HG02840 (cell line): ENCODE measurements around the gene FOXN3.

Experiments used
- ATAC-seq: cut with Tn5 transposase; IDR thresholded peaks from one replicate; pipeline ENCODE4 v1.9.1; 2021; ENCODE audit warnings: mild to moderate bottlenecking, moderate library complexity, moderate number of reproducible peaks; ENCODE audit not compliant: unreplicated experiment, low FRiP score

The FOXN3 gene

GRCh38 chr14:89241934-89242651, 174.9 kb downstream of the FOXN3 start:
- ATAC-seq: no peak

DNA sequence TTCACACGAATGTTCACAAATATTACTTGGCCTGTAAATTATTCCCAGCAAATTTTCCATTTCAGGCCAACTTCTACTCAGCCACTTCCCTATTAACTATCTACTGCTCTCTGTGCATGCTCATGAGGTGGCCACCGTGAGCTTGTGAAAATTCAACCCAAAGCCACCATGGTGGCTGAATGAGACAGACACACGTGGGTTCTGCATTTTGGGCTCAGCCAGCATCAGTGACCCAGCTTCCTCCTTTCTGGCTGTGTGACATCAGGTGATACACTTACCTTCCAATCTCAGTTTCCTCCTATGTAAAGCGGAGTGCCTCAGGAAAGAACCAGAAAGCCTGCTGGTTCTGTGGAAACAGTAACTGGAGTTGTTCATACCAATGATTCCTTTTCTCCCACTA, 175.8 kb downstream of the FOXN3 start:
- no peak for ATAC-seq

- ATAC-seq: no peak
Measured at GRCh38 chr14:89240414-89240813, 176.6 kb downstream of the FOXN3 start.

GRCh38 chr14:89239023-89239422, 178.0 kb downstream of the FOXN3 start:
- ATAC-seq: no peak

DNA sequence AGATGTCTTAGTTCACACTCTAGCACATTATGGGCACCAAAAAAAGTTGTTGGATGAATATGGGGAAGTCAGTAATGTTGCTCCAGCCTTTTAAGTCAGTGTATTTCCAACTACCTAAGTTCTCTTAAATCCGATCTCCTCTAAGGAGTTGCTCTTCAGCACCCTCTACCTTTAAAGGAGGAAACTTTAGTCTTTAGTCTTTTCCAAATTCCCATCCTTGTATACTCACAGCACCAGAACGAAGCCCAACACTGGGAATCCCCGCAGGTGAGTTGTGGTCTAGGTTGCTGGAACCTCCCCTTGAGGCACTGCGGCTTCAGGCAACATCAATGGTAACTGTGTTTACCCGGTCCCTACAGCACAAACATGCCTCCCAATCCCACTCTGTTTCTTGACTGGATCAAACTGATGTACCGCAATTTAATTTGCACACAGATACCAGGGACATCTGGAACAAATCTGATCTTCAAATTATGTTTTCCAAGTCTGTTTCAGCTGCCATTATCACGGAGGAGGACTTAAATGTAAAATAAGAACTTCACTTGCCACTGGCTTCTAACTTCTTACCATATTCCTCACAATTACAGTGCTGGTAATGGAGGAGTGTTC, 179.0 kb downstream of the FOXN3 start:
- no peak for ATAC-seq

DNA sequence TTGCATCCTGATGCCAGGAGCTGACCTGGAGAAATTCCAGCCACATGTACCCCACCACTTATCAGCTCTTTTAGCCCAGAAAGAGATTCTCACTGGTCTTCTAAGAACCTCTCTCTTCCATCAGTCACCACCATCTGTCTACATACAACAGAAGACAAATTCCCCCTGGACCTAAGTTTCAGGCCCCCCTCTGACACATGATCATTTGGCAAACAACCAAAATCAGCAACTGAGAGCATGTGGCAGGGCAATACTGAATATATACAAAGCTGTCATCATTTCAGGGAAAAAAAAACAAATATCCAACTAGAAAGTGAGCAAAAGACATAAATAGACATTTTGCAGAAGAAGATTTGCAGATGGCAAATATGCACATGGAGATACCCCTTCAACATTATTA, 180.2 kb downstream of the FOXN3 start:
- no peak for ATAC-seq

DNA sequence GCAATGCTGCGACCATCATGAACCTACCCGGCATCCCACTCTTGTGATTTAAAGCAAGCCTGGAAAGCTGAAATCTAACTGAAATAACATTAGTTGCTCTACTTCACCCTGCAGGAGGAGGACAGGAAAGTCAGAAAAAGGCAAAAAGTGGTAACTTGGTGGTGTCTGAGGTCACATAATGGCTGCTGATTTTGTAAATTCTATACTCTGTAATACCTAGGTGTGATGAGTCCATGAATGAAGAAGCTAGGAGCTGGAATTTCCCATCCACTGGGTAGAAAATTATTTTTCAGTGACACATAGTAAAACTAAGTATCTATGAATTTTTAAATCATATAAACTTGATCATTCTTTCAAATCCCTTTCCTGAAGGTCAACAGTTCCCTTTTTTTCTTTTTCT, 183.8 kb downstream of the FOXN3 start:
- ATAC-seq: no peak

DNA sequence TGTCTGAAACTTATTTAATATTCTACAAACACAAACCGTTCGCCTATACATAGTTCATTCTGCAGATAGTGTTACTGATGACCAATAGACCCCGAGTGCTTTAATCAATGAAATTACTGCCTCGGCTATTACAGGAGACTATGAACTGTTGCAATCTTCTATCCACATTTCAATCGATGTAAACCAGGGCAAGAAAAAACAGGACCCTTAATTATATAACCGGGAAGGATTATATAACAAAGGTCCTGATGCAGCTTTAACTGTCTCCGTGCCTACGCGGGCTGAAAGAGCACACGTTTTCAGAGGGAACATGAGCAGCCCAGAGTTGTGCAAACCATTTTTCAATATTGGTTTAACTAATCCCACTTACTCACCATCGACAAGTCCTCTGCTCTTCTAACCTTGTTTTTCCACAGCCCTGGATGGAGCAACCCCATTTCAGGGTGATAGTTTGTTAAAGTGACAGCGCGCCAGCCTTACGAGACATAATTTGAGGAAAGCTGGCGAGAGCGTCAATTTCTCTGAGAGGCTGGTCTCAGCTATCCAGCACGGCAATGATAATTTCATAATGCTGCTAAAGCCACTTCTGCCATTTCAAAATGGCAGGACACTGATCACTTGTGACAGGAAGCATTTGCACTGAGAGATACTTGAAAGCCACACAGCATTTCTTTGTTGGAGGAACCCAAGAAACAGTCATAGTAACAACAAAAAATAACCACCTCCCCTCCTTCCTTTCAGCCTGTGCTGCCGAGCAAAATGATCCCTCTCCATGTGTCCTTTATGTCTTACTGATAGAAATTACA, 184.6 kb downstream of the FOXN3 start:
- ATAC-seq: no peak

DNA sequence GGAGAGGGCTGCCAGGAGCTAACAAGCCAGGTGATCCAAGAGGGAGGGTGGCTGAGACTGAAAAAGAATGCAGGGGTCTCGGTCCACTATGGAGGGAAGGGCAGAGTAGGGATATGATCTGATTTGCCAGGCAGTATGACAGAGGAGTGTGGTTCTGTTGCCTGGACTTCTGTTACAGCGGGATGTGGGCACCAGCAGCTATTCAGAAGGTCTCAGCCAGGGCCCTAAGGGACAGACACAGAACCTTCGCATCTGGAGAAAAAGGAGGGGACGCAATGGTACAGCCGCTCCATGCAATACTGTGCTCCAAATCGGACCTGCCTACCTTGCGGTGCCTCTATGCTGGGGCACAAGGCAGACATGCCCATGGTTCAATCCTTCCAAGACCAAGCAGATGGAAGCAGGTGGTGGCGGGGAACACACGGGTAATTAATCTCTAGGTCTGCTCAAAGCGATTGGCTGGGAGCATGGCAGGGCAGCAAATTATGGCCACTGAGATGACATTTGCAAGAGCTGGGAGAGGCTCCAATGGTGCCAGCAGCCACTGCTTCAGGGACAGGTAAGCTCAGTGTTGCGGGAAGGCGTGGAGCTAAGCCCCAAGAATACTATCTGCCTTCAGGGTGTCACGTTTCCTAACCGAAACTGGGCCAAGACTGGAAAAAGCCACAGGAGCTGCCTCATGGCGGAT, 185.5 kb downstream of the FOXN3 start:
- ATAC-seq: no peak

- no peak for ATAC-seq
Measured at GRCh38 chr14:89228921-89229639, 188.0 kb downstream of the FOXN3 start.

- no peak for ATAC-seq
Measured at GRCh38 chr14:89227496-89227836, 189.6 kb downstream of the FOXN3 start.

DNA sequence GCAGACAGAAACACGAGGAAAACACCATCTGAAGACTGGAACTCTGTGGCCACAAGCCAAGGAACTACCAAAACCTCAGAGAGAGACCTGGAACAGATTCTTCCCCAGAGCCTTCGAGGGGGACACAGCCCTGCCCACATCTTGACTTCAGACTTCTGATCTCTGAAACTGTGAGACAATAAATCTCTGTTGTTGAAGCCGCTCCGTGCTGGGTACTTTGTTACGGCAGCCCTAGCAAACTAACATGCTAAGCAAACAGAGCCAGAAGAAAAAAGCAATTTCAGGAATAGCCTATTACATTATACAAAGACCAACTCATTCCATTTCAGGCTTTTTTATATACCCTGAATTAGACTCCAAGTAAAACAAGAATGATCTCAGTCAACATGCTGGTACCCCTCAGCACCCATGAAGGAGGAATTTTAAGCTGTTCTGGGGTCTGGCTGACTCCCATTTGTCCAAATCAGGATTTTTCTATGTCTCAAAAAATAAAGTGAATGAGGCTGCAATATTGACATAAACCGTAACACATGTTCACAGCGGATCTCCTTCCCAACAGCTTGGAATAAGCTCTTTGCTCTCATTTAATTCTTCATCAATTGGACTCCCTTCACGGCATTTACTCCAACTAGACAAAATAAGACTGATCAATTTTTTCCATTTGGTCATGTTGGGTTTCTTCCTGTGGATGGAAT, 190.1 kb downstream of the FOXN3 start:
- no peak for ATAC-seq

DNA sequence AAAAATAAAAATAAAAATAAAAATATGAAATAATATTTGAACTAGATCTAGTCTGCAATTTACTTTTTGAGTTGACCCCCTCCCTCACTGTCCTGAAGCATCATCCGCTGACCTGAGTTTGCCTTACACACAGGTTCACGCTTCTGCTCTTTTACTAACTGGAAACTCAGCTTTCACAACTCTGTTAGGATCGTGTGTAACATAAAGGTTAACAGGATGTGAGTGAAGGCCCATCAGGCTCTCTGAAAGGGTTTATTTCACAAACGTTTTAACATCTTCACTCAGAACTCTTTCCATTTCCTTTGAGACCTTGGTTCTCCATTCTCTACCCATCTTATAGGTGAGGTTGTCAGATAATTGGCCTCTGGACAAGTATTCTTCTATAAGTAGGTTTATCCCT, 191.4 kb downstream of the FOXN3 start:
- no peak for ATAC-seq

- ATAC-seq: no peak
Measured at GRCh38 chr14:89221109-89221810, 195.8 kb downstream of the FOXN3 start.

DNA sequence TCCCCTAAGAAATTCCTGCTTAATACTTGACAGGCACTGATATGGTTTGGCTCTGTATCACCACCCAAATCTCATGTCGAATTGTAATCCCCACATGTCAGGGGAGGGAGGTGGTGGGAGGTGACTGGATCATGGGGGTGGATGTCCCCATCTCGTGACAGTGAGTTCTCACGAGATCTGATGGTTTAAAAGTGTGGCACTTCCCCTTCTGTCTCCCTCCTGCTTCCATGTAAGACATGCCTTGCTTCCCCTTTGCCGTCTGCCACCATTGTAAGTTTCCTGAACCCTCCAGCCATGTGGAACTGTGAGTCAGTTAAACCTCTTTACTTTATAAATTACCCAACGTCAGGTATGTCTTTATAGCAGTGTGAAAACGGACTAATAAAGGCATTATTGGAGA, 198.0 kb downstream of the FOXN3 start:
- no peak for ATAC-seq

DNA sequence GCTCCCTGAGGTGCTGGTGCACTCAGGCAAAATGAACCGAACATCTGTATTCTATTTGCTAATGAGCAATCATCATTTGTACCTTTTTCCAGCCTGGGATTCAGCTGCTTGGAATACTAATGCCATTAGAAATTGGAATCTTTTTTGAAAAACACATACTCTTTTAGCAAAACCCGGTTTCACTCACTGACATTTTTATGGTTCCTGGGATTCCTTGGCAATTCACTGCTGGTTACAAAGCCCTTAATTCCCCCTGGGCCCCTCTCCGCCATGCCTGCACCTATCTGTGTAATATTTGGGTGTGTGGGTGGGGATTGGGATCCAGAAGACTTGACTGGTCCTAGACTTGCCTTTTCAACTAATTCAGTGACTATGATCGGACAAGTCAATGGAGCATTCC, 199.1 kb downstream of the FOXN3 start:
- ATAC-seq: no peak

GRCh38 chr14:89215531-89215930, 201.5 kb downstream of the FOXN3 start:
- ATAC-seq: no peak

GRCh38 chr14:89215114-89215513, 201.9 kb downstream of the FOXN3 start:
- ATAC-seq: no peak

DNA sequence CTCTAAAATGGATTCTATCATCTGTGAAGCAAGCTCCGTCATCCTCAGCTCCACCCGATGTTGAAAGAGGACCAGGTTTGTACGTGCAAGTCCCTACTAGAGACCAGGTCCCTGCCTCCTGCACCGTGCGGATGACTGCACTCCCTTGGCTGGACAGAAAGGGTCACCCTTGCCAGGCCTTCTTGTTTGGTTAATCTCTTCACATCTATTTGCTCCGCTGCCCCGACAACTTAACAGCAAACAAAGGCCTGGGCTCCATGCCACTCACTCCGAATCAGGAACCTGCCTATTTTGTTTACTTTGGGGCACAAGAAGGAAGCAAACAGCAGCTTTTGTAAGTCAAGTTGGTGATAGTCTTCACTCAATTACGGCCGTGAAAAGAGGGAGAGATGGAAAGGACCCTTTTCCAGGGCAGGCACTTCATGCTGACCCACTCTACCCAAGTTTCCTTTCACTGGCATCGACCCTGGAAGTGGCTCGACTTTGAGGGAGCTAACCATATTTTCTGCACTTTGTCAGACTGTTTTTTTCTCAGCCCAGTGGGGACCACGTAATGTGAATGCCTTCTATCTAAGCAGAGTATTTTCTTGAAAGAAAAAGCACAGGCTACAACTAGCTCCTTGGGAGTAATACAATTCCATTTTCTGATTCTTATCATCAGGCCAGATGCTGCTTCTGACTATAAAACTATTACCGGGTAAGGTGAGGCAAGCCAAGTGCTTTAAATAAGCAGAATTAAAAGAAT, 202.6 kb downstream of the FOXN3 start:
- no peak for ATAC-seq
